HEK293 (cell line): ENCODE measurements around the gene PRDM11.

Source experiments
- CTCF ChIA-PET: fragments of 350-600 bp; formaldehyde crosslinking; extraction: SDS; loops from one replicate; lab custom pipeline; 2021; ENCODE audit warnings: antibody characterized with exemption; lab: Yijun Ruan, JAX
- POLR2A ChIA-PET: fragments of 300-600 bp; formaldehyde crosslinking; extraction: SDS; loops from one replicate; lab custom pipeline; 2020; ENCODE audit warnings: antibody characterized with exemption, inconsistent platforms; lab: Yijun Ruan, JAX
- H3K27ac ChIP-seq: fragments of 200-500 bp; sonication (Bioruptor generic); 2 replicates; pipeline ENCODE4 v1.5.1; 2014; ENCODE audit warnings: low read depth, low read length, control low read depth, inconsistent platforms; ENCODE audit errors: extremely low read depth
- H3K36me3 ChIP-seq, 2 experiments: fragments of 200-500 bp in 1 of 2; sonication (Bioruptor generic) in 1 of 2; 1 replicate in 1 of 2; 2 replicates in 1 of 2; pipeline ENCODE4 v1.5.1; 2014 to 2017; ENCODE audit warnings: inconsistent platforms in 2 of 2, low read length in 2 of 2; ENCODE audit not compliant: control insufficient read depth in 2 of 2, insufficient read depth in 1 of 2
- H3K4me1 ChIP-seq: fragments of 200-500 bp; sonication (Bioruptor generic); 2 replicates; pipeline ENCODE4 v1.5.1; 2014; ENCODE audit warnings: mild to moderate bottlenecking, low read length, inconsistent platforms; ENCODE audit not compliant: control insufficient read depth, insufficient read depth
- H3K4me3 ChIP-seq: 2 replicates; pipeline ENCODE4 v1.5.1; 2011; ENCODE audit warnings: low read depth, mild to moderate bottlenecking, control low read depth, low read length, moderate library complexity
- H3K9me3 ChIP-seq: fragments of 200-500 bp; sonication (Bioruptor generic); 2 replicates; pipeline ENCODE4 v1.5.1; 2014; ENCODE audit warnings: low read depth, low read length, inconsistent platforms; ENCODE audit not compliant: control insufficient read depth, insufficient read depth
- FEZF1 ChIP-seq: fragments of 450-650 bp; formaldehyde crosslinking; IDR thresholded peaks from 2 replicates; pipeline ENCODE4 v1.5.1; 2016; ENCODE audit warnings: missing biosample characterization, missing genetic modification characterization
- KLF7 ChIP-seq: fragments of 450-650 bp; formaldehyde crosslinking; IDR thresholded peaks from 2 replicates; pipeline ENCODE4 v1.5.1; 2016; ENCODE audit warnings: missing biosample characterization, missing genetic modification characterization, borderline replicate concordance
- KLF8 ChIP-seq: fragments of 450-650 bp; formaldehyde crosslinking; IDR thresholded peaks from 2 replicates; pipeline ENCODE4 v1.5.1; 2016; ENCODE audit warnings: missing biosample characterization, missing genetic modification characterization
- MEIS1 ChIP-seq: sonication (generic); formaldehyde crosslinking; IDR thresholded peaks from 2 replicates; pipeline ENCODE4 v1.8.1; 2022; ENCODE audit warnings: missing genetic modification reagents, mild to moderate bottlenecking, borderline replicate concordance
- MYNN ChIP-seq: fragments of 450-650 bp; formaldehyde crosslinking; IDR thresholded peaks from 2 replicates; pipeline ENCODE4 v1.5.1; 2016; ENCODE audit warnings: missing biosample characterization, missing genetic modification characterization, borderline replicate concordance
- REST ChIP-seq: fragments of 450-650 bp; formaldehyde crosslinking; IDR thresholded peaks from 2 replicates; pipeline ENCODE4 v1.5.1; 2016; ENCODE audit warnings: missing biosample characterization, missing genetic modification characterization
- SALL2 ChIP-seq: fragments of 450-650 bp; formaldehyde crosslinking; IDR thresholded peaks from 2 replicates; pipeline ENCODE4 v1.5.0; 2017; ENCODE audit warnings: missing biosample characterization, mild to moderate bottlenecking, missing genetic modification characterization, borderline replicate concordance
- SCRT2 ChIP-seq: fragments of 450-650 bp; formaldehyde crosslinking; IDR thresholded peaks from 2 replicates; pipeline ENCODE4 v1.5.1; 2016; ENCODE audit warnings: missing biosample characterization, missing genetic modification characterization
- SP2 ChIP-seq: fragments of 450-650 bp; formaldehyde crosslinking; IDR thresholded peaks from 2 replicates; pipeline ENCODE4 v1.5.1; 2016; ENCODE audit warnings: missing biosample characterization, missing genetic modification characterization
- SP3 ChIP-seq: fragments of 450-650 bp; formaldehyde crosslinking; IDR thresholded peaks from 2 replicates; pipeline ENCODE4 v1.5.1; 2016; ENCODE audit warnings: missing biosample characterization, missing genetic modification characterization
- ZNF10 ChIP-seq: fragments of 450-650 bp; formaldehyde crosslinking; IDR thresholded peaks from 2 replicates; pipeline ENCODE4 v1.5.1; 2017; ENCODE audit warnings: missing biosample characterization, missing genetic modification characterization
- ZNF324 ChIP-seq: fragments of 450-650 bp; formaldehyde crosslinking; IDR thresholded peaks from 2 replicates; pipeline ENCODE4 v1.5.1; 2016; ENCODE audit warnings: missing biosample characterization, missing genetic modification characterization
- ZNF423 ChIP-seq: fragments of 450-650 bp; formaldehyde crosslinking; IDR thresholded peaks from 2 replicates; pipeline ENCODE4 v1.5.1; 2016; ENCODE audit warnings: missing biosample characterization, missing genetic modification characterization
- ZNF571 ChIP-seq: fragments of 450-650 bp; formaldehyde crosslinking; IDR thresholded peaks from 2 replicates; pipeline ENCODE4 v1.5.0; 2017; ENCODE audit warnings: missing biosample characterization, missing genetic modification characterization
- ZNF623 ChIP-seq: fragments of 450-650 bp; formaldehyde crosslinking; IDR thresholded peaks from 2 replicates; pipeline ENCODE4 v1.5.1; 2016; ENCODE audit warnings: missing biosample characterization, missing genetic modification characterization
- ZNF654 ChIP-seq: fragments of 450-650 bp; formaldehyde crosslinking; IDR thresholded peaks from 2 replicates; pipeline ENCODE4 v1.5.1; 2016; ENCODE audit warnings: low read depth, missing biosample characterization, missing genetic modification characterization
- ZSCAN30 ChIP-seq: fragments of 450-650 bp; IDR thresholded peaks from 2 replicates; pipeline ENCODE4 v1.5.1; 2018; ENCODE audit warnings: missing biosample characterization, mild to moderate bottlenecking, missing genetic modification characterization, moderate library complexity

Gene PRDM11

GRCh38 chr11:45146072-45147016, at the start of gene PRDM11 (continued):
- TF ChIP-seq MYNN (tag by site-specific recombination) = no peak
- TF ChIP-seq SALL2 (tag by site-specific recombination) = no peak
- TF ChIP-seq FEZF1 (tag by site-specific recombination) = no peak
- TF ChIP-seq, all 188 proteins: peak for 8

- Histone ChIP-seq H3K9me3 (no peaks in the 10 kb centered on the region), H3K27ac (no peak overlapping the region), H3K4me1 (no peaks in the 10 kb centered on the region), H3K36me3 (no peaks in the 10 kb centered on the region), H3K4me3 (no peak overlapping the region)
- ChIA-PET CTCF (interaction anchor here (0.6 to 20.2 kb wide), 8 partner anchors 9 to 504 kb away, joined by 3 to 847 read pairs (median 4); no protein-coding TSS in a partner anchor), POLR2A (no interaction called here)
- TF ChIP-seq ZNF654 (tag by site-specific recombination) = no peak
- TF ChIP-seq REST (tag by site-specific recombination) = peak; percentile 98
Observed at GRCh38 chr11:45097721-45098493, 48.5 kb upstream of the PRDM11 start.

GRCh38 chr11:45098929-45099328, 47.5 kb upstream of the PRDM11 start:
- ChIA-PET CTCF (interaction anchor here (0.5 to 20.2 kb wide), 3 partner anchors 165 to 500 kb away, joined by 3 to 847 read pairs (median 4); no protein-coding TSS in a partner anchor), POLR2A (no interaction called here)
- TF ChIP-seq MEIS1 (no peak), ZNF423 (tag by site-specific recombination) (no peak), SP3 (no peak), KLF7 (tag by site-specific recombination) (no peak), ZNF324 (no peak), ZNF571 (tag by site-specific recombination) (no peak), SCRT2 (tag by site-specific recombination) (no peak), ZSCAN30 (tag by site-specific recombination) (no peak)

GRCh38 chr11:45100339-45100738, 46.1 kb upstream of the PRDM11 start:
- CTCF ChIA-PET = interaction anchor here (1.0 to 20.2 kb wide), 2 partner anchors 167 to 189 kb away, joined by 6 to 847 read pairs; no protein-coding TSS in a partner anchor

More at GRCh38 chr11:45098929-45099328, 47.5 kb upstream of the PRDM11 start:
- H3K4me3 ChIP-seq = no peak overlapping the region
- H3K36me3 ChIP-seq = no peaks in the 10 kb centered on the region
- no peaks in the 10 kb centered on the region for H3K4me1 ChIP-seq
- H3K9me3 ChIP-seq = no peaks in the 10 kb centered on the region
- no peak overlapping the region for H3K27ac ChIP-seq

More at GRCh38 chr11:45100339-45100738, 46.1 kb upstream of the PRDM11 start:
- H3K9me3 ChIP-seq = no peaks in the 10 kb centered on the region
- no peaks in the 10 kb centered on the region for H3K36me3 ChIP-seq
- H3K4me1 ChIP-seq = no peaks in the 10 kb centered on the region
- no peak overlapping the region for H3K27ac ChIP-seq
- no peak for TF ChIP-seq ZNF623 (tag by site-specific recombination)
- TF ChIP-seq SP2 = peak; percentile 41; the same call in 1 of the 2 replicates
- TF ChIP-seq ZNF10 = no peak
- TF ChIP-seq KLF8 (tag by site-specific recombination) = no peak
- H3K4me3 ChIP-seq = no peak overlapping the region
- POLR2A ChIA-PET = interaction anchor here (0.6 to 1.3 kb wide), 2 partner anchors 163 to 1216 kb away, joined by 4 to 5 read pairs; no protein-coding TSS in a partner anchor
